Epithelial cell of proximal tubule (primary cell): ENCODE measurements around the gene COA1. TPM values are rescaled to one million over a fixed set of nuclear protein-coding genes. Genes with fewer than 3 reads are reported as not detected.

ENCODE experiments used
- DNase-seq: peaks from one replicate; pipeline ENCODE4 v3.0.0-alpha.2; 2011; ENCODE audit warnings: low read depth
- H3K4me3 ChIP-seq: 2 replicates; pipeline ENCODE4 v1.5.1; 2011; ENCODE audit warnings: low read depth, mild to moderate bottlenecking, low read length
- total RNA-seq: library from RNA; depleted of rRNA; stranded (reverse); fragments of >200 nt; gene quantifications from 2 replicates; pipeline ENCODE4 v1.2.3, GENCODE V29; 2015
- TF ChIP-seq, protein P1 (sequence below): conservative IDR thresholded peaks from 2 replicates; pipeline ENCODE4 v1.5.1; 2012; ENCODE audit warnings: low read depth, mild to moderate bottlenecking, low read length

Gene COA1
- total RNA-seq, 1 donor from 2014 or later: 54.0 TPM

GRCh38 chr7:43768887-43769272 lies 39.6 kb upstream of the COA1 start:
- H3K4me3 ChIP-seq: no peak overlapping the region
- no peak for DNase-seq
- TF ChIP-seq, protein P1, sequence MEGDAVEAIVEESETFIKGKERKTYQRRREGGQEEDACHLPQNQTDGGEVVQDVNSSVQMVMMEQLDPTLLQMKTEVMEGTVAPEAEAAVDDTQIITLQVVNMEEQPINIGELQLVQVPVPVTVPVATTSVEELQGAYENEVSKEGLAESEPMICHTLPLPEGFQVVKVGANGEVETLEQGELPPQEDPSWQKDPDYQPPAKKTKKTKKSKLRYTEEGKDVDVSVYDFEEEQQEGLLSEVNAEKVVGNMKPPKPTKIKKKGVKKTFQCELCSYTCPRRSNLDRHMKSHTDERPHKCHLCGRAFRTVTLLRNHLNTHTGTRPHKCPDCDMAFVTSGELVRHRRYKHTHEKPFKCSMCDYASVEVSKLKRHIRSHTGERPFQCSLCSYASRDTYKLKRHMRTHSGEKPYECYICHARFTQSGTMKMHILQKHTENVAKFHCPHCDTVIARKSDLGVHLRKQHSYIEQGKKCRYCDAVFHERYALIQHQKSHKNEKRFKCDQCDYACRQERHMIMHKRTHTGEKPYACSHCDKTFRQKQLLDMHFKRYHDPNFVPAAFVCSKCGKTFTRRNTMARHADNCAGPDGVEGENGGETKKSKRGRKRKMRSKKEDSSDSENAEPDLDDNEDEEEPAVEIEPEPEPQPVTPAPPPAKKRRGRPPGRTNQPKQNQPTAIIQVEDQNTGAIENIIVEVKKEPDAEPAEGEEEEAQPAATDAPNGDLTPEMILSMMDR: no peak

GRCh38 chr7:43768201-43768886 lies 39.0 kb upstream of the COA1 start:
- TF ChIP-seq, protein P1: no peak
- DNase-seq: no peak
- H3K4me3 ChIP-seq: no peak overlapping the region

DNA sequence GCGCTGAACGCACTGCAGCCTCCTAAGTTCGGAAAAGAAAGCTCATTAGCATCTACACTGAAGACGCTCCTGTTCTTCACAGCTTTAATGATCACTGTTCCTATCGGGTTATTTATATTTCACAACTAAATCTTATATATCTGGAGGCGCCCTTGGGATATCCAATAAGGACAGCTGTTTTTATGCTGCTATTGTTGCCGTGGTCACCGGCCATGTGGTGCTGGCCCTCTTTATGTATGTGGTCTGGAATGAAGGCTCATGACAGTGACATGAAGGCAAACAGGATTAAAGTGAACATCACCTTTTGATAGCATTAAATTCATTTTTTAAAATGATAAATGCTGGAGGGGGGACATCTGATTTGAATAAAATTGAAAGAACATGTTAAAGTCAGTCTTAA lies 38.0 kb upstream of the COA1 start:
- H3K4me3 ChIP-seq: no peak overlapping the region
- no peak for DNase-seq
- TF ChIP-seq, protein P1: no peak

GRCh38 chr7:43766564-43766963 lies 37.2 kb upstream of the COA1 start:
- H3K4me3 ChIP-seq: no peak overlapping the region
- DNase-seq: no peak
- TF ChIP-seq, protein P1: no peak

DNA sequence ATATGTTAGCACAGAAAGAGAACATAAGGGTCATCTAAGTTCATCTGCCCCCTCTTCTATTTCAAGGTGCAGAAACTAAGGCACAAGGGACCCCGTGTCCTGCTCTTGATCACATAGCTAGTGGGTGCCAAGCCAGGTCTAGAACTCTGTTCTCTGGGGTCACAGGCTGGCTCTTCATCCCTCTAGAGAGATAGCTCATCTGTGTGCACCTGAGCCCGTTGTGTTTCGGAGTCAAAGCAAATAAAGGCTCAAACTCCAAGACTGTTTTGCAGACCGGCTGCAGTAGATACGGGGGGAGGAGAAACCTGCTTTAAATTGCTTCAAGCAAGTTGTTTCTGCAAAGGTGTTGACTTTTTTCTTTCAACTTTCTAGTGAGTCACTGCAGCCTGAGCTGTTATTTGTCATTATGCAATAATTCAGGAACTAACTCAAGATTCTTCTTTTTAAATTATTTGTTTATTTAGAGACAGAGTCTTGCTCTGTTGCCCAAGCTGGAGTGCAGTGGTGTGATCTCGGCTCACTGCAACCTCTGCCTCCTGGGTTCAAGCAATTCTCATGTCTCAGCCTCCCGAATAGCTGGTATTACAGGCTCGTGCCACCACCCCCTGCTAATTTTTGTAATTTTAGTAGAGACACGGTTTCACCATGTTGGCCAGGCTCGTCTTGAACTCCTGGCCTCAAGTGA lies 35.6 kb upstream of the COA1 start:
- no peak for DNase-seq
- peak overlapping the region; percentile 30 for H3K4me3 ChIP-seq
- TF ChIP-seq, protein P1: no peak

- TF ChIP-seq, protein P1: no peak
- H3K4me3 ChIP-seq: peak overlapping the region; percentile 30
- no peak for DNase-seq
These were observed 34.9 kb upstream of the COA1 start for GRCh38 chr7:43764039-43764761.
